Panc1 (cell line): ENCODE data around the gene ZNF684. TPM values are rescaled to one million over a fixed set of nuclear protein-coding genes. Genes with fewer than 3 reads are reported as not detected.

ENCODE experiments used
- ATAC-seq: fragments of 200-7000 bp; cut with Tn5 transposase; 2 replicates; pipeline ENCODE4 v1.9.1; 2020; ENCODE audit warnings: mild to moderate bottlenecking, moderate library complexity
- BruUV-seq: library from RNA; stranded (reverse); fragments of 400-500 nt; replicated peaks from 2 replicates; lab custom pipeline; 2021; lab: Mats Ljungman, UMichigan
- CTCF ChIA-PET: fragments of 300-600 bp; sonication (Branson Sonifier 250); formaldehyde crosslinking; loops from one replicate; lab custom pipeline; 2022; ENCODE audit warnings: antibody characterized with exemption; lab: Charles Lee
- POLR2A ChIA-PET: fragments of 300-600 bp; sonication (Branson Sonifier 250); formaldehyde crosslinking; loops from one replicate; lab custom pipeline; 2022; ENCODE audit warnings: antibody characterized with exemption; lab: Charles Lee
- DNase-seq: peaks from one replicate; pipeline ENCODE4 v3.0.0-alpha.2; 2010; ENCODE audit warnings: low read depth, low spot score
- H3K27ac ChIP-seq: 2 replicates; pipeline ENCODE4 v1.5.1; 2011; ENCODE audit warnings: mild to moderate bottlenecking, low read length, inconsistent platforms
- H3K27me3 ChIP-seq: fragments of 200-500 bp; sonication (Bioruptor generic); 2 replicates; pipeline ENCODE4 v1.6.0; 2014; ENCODE audit warnings: low read length, inconsistent platforms; ENCODE audit not compliant: control insufficient read depth, insufficient read depth
- H3K36me3 ChIP-seq: fragments of 200-500 bp; sonication (Bioruptor generic); 2 replicates; pipeline ENCODE4 v1.5.1; 2014; ENCODE audit warnings: inconsistent platforms, mild to moderate bottlenecking, low read length, moderate library complexity; ENCODE audit not compliant: control insufficient read depth, insufficient read depth
- H3K4me1 ChIP-seq: 2 replicates; pipeline ENCODE4 v1.5.1; 2011; ENCODE audit warnings: inconsistent platforms, mild to moderate bottlenecking, low read length, moderate library complexity; ENCODE audit not compliant: control insufficient read depth, insufficient read depth
- H3K4me3 ChIP-seq, 2 experiments: 2 replicates each; pipeline ENCODE4 v1.5.1; 2011 to 2012; ENCODE audit warnings: low read depth in 2 of 2, low read length in 2 of 2, mild to moderate bottlenecking in 2 of 2, inconsistent platforms in 1 of 2, moderate library complexity in 1 of 2
- H3K9me3 ChIP-seq: fragments of 200-500 bp; sonication (Bioruptor generic); 2 replicates; pipeline ENCODE4 v1.5.1; 2014; ENCODE audit warnings: low read depth, mild to moderate bottlenecking, inconsistent platforms, low read length, moderate library complexity; ENCODE audit not compliant: control insufficient read depth, insufficient read depth
- POLR2AphosphoS5 ChIP-seq: IDR thresholded peaks from 2 replicates; pipeline ENCODE4 v1.6.1; 2012; ENCODE audit warnings: mild to moderate bottlenecking, low read depth, low read length, moderate library complexity
- SIN3A ChIP-seq: IDR thresholded peaks from 2 replicates; pipeline ENCODE4 v1.6.1; 2012; ENCODE audit warnings: low read depth, mild to moderate bottlenecking, low read length, moderate library complexity, borderline replicate concordance; ENCODE audit not compliant: insufficient read depth
- TCF7L2 ChIP-seq: IDR thresholded peaks from 2 replicates; pipeline ENCODE4 v1.6.1; 2011; ENCODE audit warnings: mild to moderate bottlenecking, low read depth, low read length, inconsistent platforms
- in situ Hi-C: cut with HindIII; loops from 2 replicates; pipeline ENCODE4 v1.10.0; 2016; ENCODE audit warnings: low sequenced_read_pairs, low pct_unique_long_range_greater_than_20kb
- intact Hi-C: fragments of 100-400 bp; cut with micrococcal nuclease; formaldehyde crosslinking; loops from one replicate; pipeline ENCODE4 v1.10.0; 2022; ENCODE audit not compliant: unreplicated experiment
- total RNA-seq: library from RNA; stranded (reverse); gene quantifications from one replicate; pipeline ENCODE4 v1.2.1, GENCODE V29; 2021; ENCODE audit not compliant: unreplicated experiment
- TF ChIP-seq, protein P1 (sequence below), 2 experiments: IDR thresholded peaks; 2 replicates each; pipeline ENCODE4 v1.6.1; 2011 to 2012; ENCODE audit warnings: low read depth in 2 of 2, control low read depth in 1 of 2, low read length in 1 of 2, mild to moderate bottlenecking in 1 of 2, moderate library complexity in 1 of 2; ENCODE audit not compliant: insufficient read depth in 1 of 2
- TF ChIP-seq, protein P2 (sequence below): fragments of 450-650 bp; IDR thresholded peaks from 2 replicates; pipeline ENCODE4 v1.5.1; 2017; ENCODE audit warnings: mild to moderate bottlenecking

ZNF684 gene
- total RNA-seq, 1 experiment from 2014 or later = 5.3 TPM

DNA sequence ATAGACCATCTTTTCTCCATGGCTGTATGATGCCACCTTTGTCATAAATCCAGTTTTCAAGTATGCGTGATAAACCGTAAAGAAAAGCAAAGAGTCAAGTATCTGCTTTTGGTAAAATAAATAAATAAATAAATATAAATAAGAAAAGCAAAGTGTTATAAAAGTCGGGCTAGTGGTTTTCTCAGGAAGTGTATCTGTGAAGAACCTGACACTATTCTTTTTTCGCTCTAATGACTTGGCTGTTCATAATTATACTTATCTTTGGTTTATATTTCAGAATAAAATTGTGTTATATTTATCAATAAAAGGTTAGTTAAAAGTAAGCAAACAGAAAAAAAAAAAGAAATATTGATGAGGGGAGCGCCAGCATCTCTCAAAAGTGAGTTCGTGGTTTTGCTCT, 23.5 kb upstream of the ZNF684 start:
- H3K9me3 ChIP-seq = peaks cover 44% of the 10 kb centered on the region

DNA sequence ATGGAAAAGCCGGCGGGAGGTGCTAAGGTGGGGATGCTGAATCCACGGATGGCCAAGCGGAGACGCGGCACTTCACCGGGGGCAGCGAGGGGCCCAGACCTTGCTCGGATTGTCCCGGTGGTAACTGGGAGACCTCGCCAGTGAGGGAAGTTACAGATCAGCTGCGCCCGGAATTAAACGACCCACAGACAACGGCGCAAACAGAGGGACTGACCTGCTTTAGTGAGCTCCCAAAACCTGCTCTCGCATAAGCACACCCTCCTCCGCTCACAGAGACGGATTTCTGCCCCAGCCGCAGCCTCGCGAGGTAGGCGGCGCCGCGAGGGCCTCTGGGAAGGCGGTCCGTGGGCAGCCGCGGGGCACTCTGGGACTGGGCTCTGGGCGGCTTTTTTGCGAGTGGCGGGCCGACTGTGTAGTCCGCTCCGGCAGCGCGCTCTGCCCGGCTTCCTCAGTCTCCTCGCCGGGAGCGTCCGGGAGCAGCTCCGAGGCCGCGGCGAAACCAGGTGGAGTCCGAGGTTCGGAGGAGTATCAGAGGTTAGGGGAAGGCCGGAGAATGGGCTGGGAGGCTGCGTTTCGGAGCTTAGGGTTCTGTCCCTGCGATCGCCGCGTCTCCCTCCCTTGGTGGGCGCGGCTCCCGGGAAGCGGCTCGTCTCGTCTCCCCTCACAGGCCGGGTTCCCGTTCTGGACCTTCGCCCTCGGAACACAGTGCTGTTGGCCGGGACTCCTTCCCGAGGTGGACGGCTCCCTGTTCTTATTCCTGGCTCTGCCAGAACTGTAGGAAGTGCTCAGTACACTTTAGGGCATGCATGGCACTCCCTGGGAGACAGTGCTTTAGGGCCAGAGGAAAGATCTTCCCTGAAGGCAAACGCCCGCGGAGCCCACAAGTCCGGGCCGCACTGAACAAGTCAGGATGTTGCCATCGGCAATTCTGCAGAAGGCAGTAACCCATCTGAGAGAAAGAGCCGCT, 22.8 kb upstream of the ZNF684 start, which contains the start of gene EXO5:
EXO5 (plus strand) TSS at position 393 of the 967 bp plus-strand sequence. CDS start 5,778 bp downstream, outside the sequence.
- Histone ChIP-seq H3K27ac (peak within 1 kb of the TSS; percentile 94), H3K4me1 (no peaks in the 10 kb centered on the region), H3K36me3 (no peaks in the 10 kb centered on the region), H3K27me3 (no peaks in the 10 kb centered on the region), H3K4me3 (peak within 1 kb of the TSS; percentile 75 to 78), H3K9me3 (peaks cover 40% of the 10 kb centered on the region)
- BruUV-seq = no TSS peak
- CTCF ChIA-PET = no interaction called here
- intact Hi-C loops = no loop called here
- TF ChIP-seq SIN3A = 0 out of 2 replicates have a peak, but pooled peaks have one; percentile 39
- TF ChIP-seq TCF7L2 = no peak
- TF ChIP-seq POLR2AphosphoS5 = peak; percentile 95
- ATAC-seq (peak; percentile 99), DNase-seq (no peak)
- POLR2A ChIA-PET = interaction anchor here (0.5 kb wide), 1 partner anchor 84 kb away, joined by 6 read pairs; no protein-coding TSS in a partner anchor
- in situ Hi-C loops = no loop called here

More for the DNA sequence above, 23.5 kb upstream of the ZNF684 start:
- TSS peak; percentile 87 for BruUV-seq
- ATAC-seq (no peak), DNase-seq (no peak)
- Histone ChIP-seq H3K36me3 (no peaks in the 10 kb centered on the region), H3K4me1 (no peaks in the 10 kb centered on the region), H3K27ac (peak overlapping the region; percentile 94), H3K4me3 (peak overlapping the region; percentile 75 to 78), H3K27me3 (no peaks in the 10 kb centered on the region)
- intact Hi-C loops = no loop called here
- ChIA-PET POLR2A (no interaction called here), CTCF (no interaction called here)
- in situ Hi-C loops = no loop called here
- TF ChIP-seq, protein P1, sequence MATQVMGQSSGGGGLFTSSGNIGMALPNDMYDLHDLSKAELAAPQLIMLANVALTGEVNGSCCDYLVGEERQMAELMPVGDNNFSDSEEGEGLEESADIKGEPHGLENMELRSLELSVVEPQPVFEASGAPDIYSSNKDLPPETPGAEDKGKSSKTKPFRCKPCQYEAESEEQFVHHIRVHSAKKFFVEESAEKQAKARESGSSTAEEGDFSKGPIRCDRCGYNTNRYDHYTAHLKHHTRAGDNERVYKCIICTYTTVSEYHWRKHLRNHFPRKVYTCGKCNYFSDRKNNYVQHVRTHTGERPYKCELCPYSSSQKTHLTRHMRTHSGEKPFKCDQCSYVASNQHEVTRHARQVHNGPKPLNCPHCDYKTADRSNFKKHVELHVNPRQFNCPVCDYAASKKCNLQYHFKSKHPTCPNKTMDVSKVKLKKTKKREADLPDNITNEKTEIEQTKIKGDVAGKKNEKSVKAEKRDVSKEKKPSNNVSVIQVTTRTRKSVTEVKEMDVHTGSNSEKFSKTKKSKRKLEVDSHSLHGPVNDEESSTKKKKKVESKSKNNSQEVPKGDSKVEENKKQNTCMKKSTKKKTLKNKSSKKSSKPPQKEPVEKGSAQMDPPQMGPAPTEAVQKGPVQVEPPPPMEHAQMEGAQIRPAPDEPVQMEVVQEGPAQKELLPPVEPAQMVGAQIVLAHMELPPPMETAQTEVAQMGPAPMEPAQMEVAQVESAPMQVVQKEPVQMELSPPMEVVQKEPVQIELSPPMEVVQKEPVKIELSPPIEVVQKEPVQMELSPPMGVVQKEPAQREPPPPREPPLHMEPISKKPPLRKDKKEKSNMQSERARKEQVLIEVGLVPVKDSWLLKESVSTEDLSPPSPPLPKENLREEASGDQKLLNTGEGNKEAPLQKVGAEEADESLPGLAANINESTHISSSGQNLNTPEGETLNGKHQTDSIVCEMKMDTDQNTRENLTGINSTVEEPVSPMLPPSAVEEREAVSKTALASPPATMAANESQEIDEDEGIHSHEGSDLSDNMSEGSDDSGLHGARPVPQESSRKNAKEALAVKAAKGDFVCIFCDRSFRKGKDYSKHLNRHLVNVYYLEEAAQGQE (IDR thresholded peaks at IDR 0.05; ENCODE audit: insufficient read depth in 1 of 2, low read depth in 2 of 2, low read length in 1 of 2) = no peak
- TF ChIP-seq SIN3A = no peak
- TF ChIP-seq POLR2AphosphoS5 = no peak
- no peak for TF ChIP-seq TCF7L2
- TF ChIP-seq, protein P2, sequence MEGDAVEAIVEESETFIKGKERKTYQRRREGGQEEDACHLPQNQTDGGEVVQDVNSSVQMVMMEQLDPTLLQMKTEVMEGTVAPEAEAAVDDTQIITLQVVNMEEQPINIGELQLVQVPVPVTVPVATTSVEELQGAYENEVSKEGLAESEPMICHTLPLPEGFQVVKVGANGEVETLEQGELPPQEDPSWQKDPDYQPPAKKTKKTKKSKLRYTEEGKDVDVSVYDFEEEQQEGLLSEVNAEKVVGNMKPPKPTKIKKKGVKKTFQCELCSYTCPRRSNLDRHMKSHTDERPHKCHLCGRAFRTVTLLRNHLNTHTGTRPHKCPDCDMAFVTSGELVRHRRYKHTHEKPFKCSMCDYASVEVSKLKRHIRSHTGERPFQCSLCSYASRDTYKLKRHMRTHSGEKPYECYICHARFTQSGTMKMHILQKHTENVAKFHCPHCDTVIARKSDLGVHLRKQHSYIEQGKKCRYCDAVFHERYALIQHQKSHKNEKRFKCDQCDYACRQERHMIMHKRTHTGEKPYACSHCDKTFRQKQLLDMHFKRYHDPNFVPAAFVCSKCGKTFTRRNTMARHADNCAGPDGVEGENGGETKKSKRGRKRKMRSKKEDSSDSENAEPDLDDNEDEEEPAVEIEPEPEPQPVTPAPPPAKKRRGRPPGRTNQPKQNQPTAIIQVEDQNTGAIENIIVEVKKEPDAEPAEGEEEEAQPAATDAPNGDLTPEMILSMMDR = no peak
